Stimulated activated CD8-positive, alpha-beta memory T cell treated with anti-CD3 and anti-CD28 coated beads, Interleukin-4, amount 100 ng/mL, for 4 hours (primary cell): ENCODE data around the gene KCNQ5.

ENCODE experiments used
- DNase-seq, 2 donors: peaks; one replicate each; pipeline ENCODE4 v3.0.0-alpha.2; 2020; ENCODE audit warnings: low read depth in 2 of 2, low spot score in 1 of 2

The KCNQ5 gene

GRCh38 chr6:72836971-72837370, 215.1 kb downstream of the KCNQ5 start:
- no peak for DNase-seq

- DNase-seq = no peak
Observed at GRCh38 chr6:72841195-72841594, 219.3 kb downstream of the KCNQ5 start.

- DNase-seq = no peak
Observed at GRCh38 chr6:72842140-72842539, 220.3 kb downstream of the KCNQ5 start.

GRCh38 chr6:72844614-72845013, 222.8 kb downstream of the KCNQ5 start:
- no peak for DNase-seq

- no peak for DNase-seq
Observed at GRCh38 chr6:72849346-72849745, 227.5 kb downstream of the KCNQ5 start.

- no peak for DNase-seq
Observed at GRCh38 chr6:72850040-72850439, 228.2 kb downstream of the KCNQ5 start.

- DNase-seq = no peak
Observed at GRCh38 chr6:72850469-72850868, 228.6 kb downstream of the KCNQ5 start.

- no peak for DNase-seq
Observed at GRCh38 chr6:72855471-72855870, 233.6 kb downstream of the KCNQ5 start.

GRCh38 chr6:72856801-72857200, 234.9 kb downstream of the KCNQ5 start:
- DNase-seq = no peak

- no peak for DNase-seq
Observed at GRCh38 chr6:72857791-72858585, 236.1 kb downstream of the KCNQ5 start.

- DNase-seq = no peak
Observed at GRCh38 chr6:72861059-72861458, 239.2 kb downstream of the KCNQ5 start.

- no peak for DNase-seq
Observed at GRCh38 chr6:72861935-72862432, 240.1 kb downstream of the KCNQ5 start.

- DNase-seq = no peak
Observed at GRCh38 chr6:72863131-72863530, 241.3 kb downstream of the KCNQ5 start.

- DNase-seq = no peak
Observed at GRCh38 chr6:72864236-72864635, 242.4 kb downstream of the KCNQ5 start.

GRCh38 chr6:72864799-72865198, 242.9 kb downstream of the KCNQ5 start:
- no peak for DNase-seq

- no peak for DNase-seq
Observed at GRCh38 chr6:72865467-72865866, 243.6 kb downstream of the KCNQ5 start.

- DNase-seq = no peak
Observed at GRCh38 chr6:72869621-72870020, 247.8 kb downstream of the KCNQ5 start.

- no peak for DNase-seq
Observed at GRCh38 chr6:72873433-72873832, 251.6 kb downstream of the KCNQ5 start.

GRCh38 chr6:72876256-72876655, 254.4 kb downstream of the KCNQ5 start:
- no peak for DNase-seq

GRCh38 chr6:72886170-72886569, 264.3 kb downstream of the KCNQ5 start:
- DNase-seq = no peak

- no peak for DNase-seq
Observed at GRCh38 chr6:72890233-72890632, 268.4 kb downstream of the KCNQ5 start.

GRCh38 chr6:72890671-72891070, 268.8 kb downstream of the KCNQ5 start:
- no peak for DNase-seq

- DNase-seq = no peak
Observed at GRCh38 chr6:72892901-72893300, 271.0 kb downstream of the KCNQ5 start.
